GM12878 (cell line): ENCODE measurements around the gene PGAM2. TPM values are rescaled to one million over a fixed set of nuclear protein-coding genes. Genes with fewer than 3 reads are reported as not detected.

ENCODE experiments used
- ATAC-seq: fragments of 200-7000 bp; cut with Tn5 transposase; 3 replicates; pipeline ENCODE4 v1.9.1; 2020; ENCODE audit warnings: mild to moderate bottlenecking, moderate library complexity
- BruUV-seq: library from RNA; stranded (reverse); fragments of 400-500 nt; replicated peaks from 2 replicates; lab custom pipeline; 2021; lab: Mats Ljungman, UMichigan
- CTCF ChIA-PET: fragments of 300-600 bp; sonication (Branson Sonifier 250); formaldehyde crosslinking; extraction: SDS; loops from one replicate; lab custom pipeline; 2021; ENCODE audit warnings: inconsistent platforms; lab: Yijun Ruan, JAX
- POLR2A ChIA-PET: fragments of 350-600 bp; formaldehyde crosslinking; extraction: SDS; loops from one replicate; lab custom pipeline; 2021; ENCODE audit warnings: inconsistent platforms; lab: Charles Lee
- RAD21 ChIA-PET: fragments of 300-600 bp; sonication (Branson Sonifier 250); formaldehyde crosslinking; loops from one replicate; lab custom pipeline; 2023; ENCODE audit warnings: antibody characterized with exemption; ENCODE audit not compliant: unreplicated experiment; lab: Charles Lee
- SMC1A ChIA-PET: fragments of 300-600 bp; sonication (Branson Sonifier 250); formaldehyde crosslinking; loops from one replicate; lab custom pipeline; 2023; ENCODE audit not compliant: unreplicated experiment, uncharacterized antibody; lab: Charles Lee
- DNase-seq: peaks from one replicate; pipeline ENCODE4 v3.0.0-alpha.2; 2011; ENCODE audit warnings: low read depth, low spot score
- FAIRE-seq: peaks from 3 replicates; lab custom pipeline; 2011; peaks lifted over from hg19 to GRCh38; lab: Jason Lieb, UNC
- H2AFZ ChIP-seq: 2 replicates; pipeline ENCODE4 v1.6.0; 2011; ENCODE audit warnings: low read depth, low read length, control low read depth; ENCODE audit not compliant: control insufficient read depth
- H3K27ac ChIP-seq: 2 replicates; pipeline ENCODE4 v1.5.1; 2011; ENCODE audit warnings: control low read depth; ENCODE audit not compliant: control insufficient read depth, insufficient read depth
- H3K27me3 ChIP-seq, 2 experiments: replicated peaks in 1 of 2; 2 replicates each; pipeline versions ENCODE4 v1.6.0 to v1.6.1; 2011; ENCODE audit warnings: low read length in 1 of 2; ENCODE audit not compliant: control insufficient read depth in 2 of 2, insufficient read depth in 2 of 2
- H3K36me3 ChIP-seq, 2 experiments: 2 replicates each; pipeline ENCODE4 v1.5.1; 2011; ENCODE audit warnings: low read length in 1 of 2; ENCODE audit not compliant: control insufficient read depth in 2 of 2, insufficient read depth in 2 of 2
- H3K4me1 ChIP-seq: 2 replicates; pipeline ENCODE4 v1.6.1; 2011; ENCODE audit warnings: mild to moderate bottlenecking, low read length, moderate library complexity, mixed read lengths; ENCODE audit not compliant: control insufficient read depth, insufficient read depth
- H3K4me2 ChIP-seq: 2 replicates; pipeline ENCODE4 v1.6.0; 2011; ENCODE audit warnings: control low read depth; ENCODE audit not compliant: control insufficient read depth, insufficient read depth
- H3K4me3 ChIP-seq: fragments of 200-600 bp; sonication (generic); 2 replicates; pipeline ENCODE4 v1.5.1; 2016
- H3K79me2 ChIP-seq: 2 replicates; pipeline ENCODE4 v1.6.0; 2011; ENCODE audit warnings: low read length; ENCODE audit not compliant: control insufficient read depth, insufficient read depth
- H3K9ac ChIP-seq: 2 replicates; pipeline ENCODE4 v1.8.0; 2011; ENCODE audit warnings: low read length, control low read depth, mixed read lengths; ENCODE audit not compliant: control insufficient read depth, insufficient read depth
- H3K9me3 ChIP-seq: replicated peaks from 3 replicates; pipeline ENCODE4 v1.5.1; 2011; ENCODE audit warnings: mild to moderate bottlenecking, low read length; ENCODE audit not compliant: control insufficient read depth, insufficient read depth
- H4K20me1 ChIP-seq: 2 replicates; pipeline ENCODE4 v1.6.0; 2011; ENCODE audit not compliant: control insufficient read depth, insufficient read depth
- BCLAF1 ChIP-seq: fragments of 450-650 bp; IDR thresholded peaks from 2 replicates; pipeline ENCODE4 v1.6.1; 2017; ENCODE audit warnings: antibody characterized with exemption, mild to moderate bottlenecking, moderate library complexity
- FOXK2 ChIP-seq: fragments of 450-650 bp; IDR thresholded peaks from 2 replicates; pipeline ENCODE4 v1.6.1; 2017; ENCODE audit warnings: mild to moderate bottlenecking, moderate library complexity
- IKZF1 ChIP-seq: fragments of 450-650 bp; conservative IDR thresholded peaks from 2 replicates; pipeline ENCODE4 v1.6.1; 2017; ENCODE audit warnings: antibody characterized with exemption, mild to moderate bottlenecking
- IRF4 ChIP-seq: IDR thresholded peaks from 2 replicates; pipeline ENCODE4 v1.6.1; 2011; ENCODE audit warnings: low read depth, low read length
- PAX8 ChIP-seq: fragments of 450-650 bp; IDR thresholded peaks from 2 replicates; pipeline ENCODE4 v1.6.1; 2017; ENCODE audit warnings: mild to moderate bottlenecking, moderate library complexity
- POLR2A ChIP-seq: IDR thresholded peaks from 2 replicates; pipeline ENCODE4 v1.6.1; 2011; ENCODE audit warnings: low read depth, mild to moderate bottlenecking, low read length
- RB1 ChIP-seq: fragments of 450-650 bp; formaldehyde crosslinking; IDR thresholded peaks from 2 replicates; pipeline ENCODE4 v1.6.1; 2017; ENCODE audit warnings: mild to moderate bottlenecking, borderline replicate concordance
- REST ChIP-seq: IDR thresholded peaks from 2 replicates; pipeline ENCODE4 v1.6.1; 2012; ENCODE audit warnings: mild to moderate bottlenecking, low read depth, low read length
- SIX5 ChIP-seq: IDR thresholded peaks from 2 replicates; pipeline ENCODE4 v1.6.1; 2011; ENCODE audit warnings: mild to moderate bottlenecking, low read depth, low read length, moderate library complexity; ENCODE audit not compliant: severe bottlenecking
- SMC3 ChIP-seq: IDR thresholded peaks from 2 replicates; pipeline ENCODE4 v1.6.1; 2011; ENCODE audit warnings: low read length, improper control_type of control experiment, borderline replicate concordance
- SPI1 ChIP-seq: IDR thresholded peaks from 2 replicates; pipeline ENCODE4 v1.6.1; 2011; ENCODE audit warnings: low read depth, mild to moderate bottlenecking, low read length, moderate library complexity, borderline replicate concordance; ENCODE audit not compliant: insufficient read depth
- WGBS: methylation state at CpG from one replicate; pipeline ENCODE4 v1.1.6; 2016; ENCODE audit warnings: low lambda C conversion rate; ENCODE audit not compliant: insufficient replicate concordance, insufficient coverage; ENCODE audit errors: missing lambda C conversion rate; 5-methylcytosine and 5-hydroxymethylcytosine counted together
- in situ Hi-C: fragments of 300-500 bp; cut with MboI; formaldehyde crosslinking; loops from 9 replicates; pipeline ENCODE4 v1.14.3; 2018; ENCODE audit warnings: mixed read lengths
- intact Hi-C: fragments of 100-400 bp; cut with micrococcal nuclease; formaldehyde crosslinking; loops from one replicate; pipeline ENCODE4 v1.14.2; 2022; ENCODE audit not compliant: unreplicated experiment
- polyA plus RNA-seq, 11 experiments: library from polyadenylated mRNA; depleted of rRNA in 4 of 11; unstranded in 6 of 11; stranded (reverse) in 5 of 11; fragments of >200 nt; fragmentation: Nextera tagmentation in 4 of 11; fragmentation: Illumina TruSeq in 1 of 11; extraction: Ambion mirVana in 4 of 11; extraction: Trizol in 1 of 11; gene quantifications; 1 replicate in 1 of 11; 2 replicates in 10 of 11; pipeline versions ENCODE4 v1.2.1 to v1.2.3, GENCODE V29; 2011 to 2016; ENCODE audit warnings: inconsistent platforms in 2 of 11, missing spikeins in 2 of 11, low read depth in 1 of 11
- total RNA-seq, 4 experiments: library from RNA; depleted of rRNA in 3 of 4; stranded (reverse); fragments of >200 nt in 3 of 4; fragmentation: Illumina TruSeq in 1 of 4; extraction: Trizol in 1 of 4; gene quantifications; 2 replicates each; pipeline versions ENCODE4 v1.2.1 to v1.2.3, GENCODE V29; 2013 to 2021

PGAM2 gene
- total and polyA plus RNA-seq, 10 of the 15 experiments (the other 5 are each of a cell fraction or from before 2014, with no cell fraction given): not detected

- Histone ChIP-seq H3K9ac (no peak overlapping the region), H3K27ac (no peak overlapping the region), H3K79me2 (peaks cover 25% of the 10 kb centered on the region), H3K4me2 (no peak overlapping the region), H4K20me1 (peaks cover 11% of the 10 kb centered on the region), H3K4me1 (peaks cover 8% of the 10 kb centered on the region), H3K27me3 (no peaks in the 10 kb centered on the region), H2AFZ (no peak overlapping the region), H3K4me3 (no peak overlapping the region), H3K36me3 (peaks cover 22 to 43% of the 10 kb centered on the region in 2 experiments), H3K9me3 (no peaks in the 10 kb centered on the region; the same call in 2 of the 3 replicates)
- TF ChIP-seq POLR2A (peak; percentile 38), RB1 (no peak)
- intact Hi-C loops (no loop called here), in situ Hi-C loops (no loop called here)
- CTCF ChIA-PET: no interaction called here
- DNase-seq: no peak
- POLR2A ChIA-PET: no interaction called here
- SMC1A ChIA-PET: no interaction called here
- WGBS: 83% methylated on average over 5 of the region's 5 CpGs
- no TSS peak for BruUV-seq
- no peak for FAIRE-seq
- no peak for ATAC-seq
- RAD21 ChIA-PET: no interaction called here
Observed at GRCh38 chr7:44051611-44052220, 13.7 kb downstream of the PGAM2 start.

- Histone ChIP-seq H3K27me3 (no peaks in the 10 kb centered on the region), H3K4me2 (no peak overlapping the region), H4K20me1 (peaks cover 13% of the 10 kb centered on the region), H3K4me3 (no peak overlapping the region), H2AFZ (no peak overlapping the region), H3K9ac (no peak overlapping the region), H3K79me2 (peaks cover 32% of the 10 kb centered on the region), H3K9me3 (no peaks in the 10 kb centered on the region; the same call in 2 of the 3 replicates), H3K36me3 (peaks cover 18 to 37% of the 10 kb centered on the region in 2 experiments), H3K4me1 (peaks cover 14% of the 10 kb centered on the region), H3K27ac (no peak overlapping the region)
- intact Hi-C loops (no loop called here), in situ Hi-C loops (no loop called here)
- ATAC-seq (no peak), FAIRE-seq (no peak), DNase-seq (no peak)
- CTCF ChIA-PET: no interaction called here
- RAD21 ChIA-PET: no interaction called here
- SMC1A ChIA-PET: no interaction called here
- no TSS peak for BruUV-seq
- WGBS: 90% methylated on average over 8 of the region's 8 CpGs
- POLR2A ChIA-PET: no interaction called here
- no peak for TF ChIP-seq SIX5
- no peak for TF ChIP-seq IKZF1
- no peak for TF ChIP-seq RB1
- no peak for TF ChIP-seq SPI1
- TF ChIP-seq IRF4: no peak
- TF ChIP-seq FOXK2: no peak
- TF ChIP-seq REST: no peak
- TF ChIP-seq SMC3: no peak
- TF ChIP-seq PAX8: no peak
- no peak for TF ChIP-seq BCLAF1
Observed at GRCh38 chr7:44050915-44051560, 14.3 kb downstream of the PGAM2 start.
